Tibial nerve (tissue), 4 donors: Measurements from ENCODE around the gene CD40. TPM values are rescaled to one million over a fixed set of nuclear protein-coding genes. Genes with fewer than 3 reads are reported as not detected.

Source experiments
- DNase-seq, 2 donors: peaks; one replicate each; pipeline ENCODE4 v3.0.0-alpha.2; 2019; ENCODE audit warnings: low spot score in 2 of 2
- H3K27ac ChIP-seq, 4 donors: fragments of 200-600 bp; sonication (generic) in 3 of 4; one replicate each; pipeline ENCODE4 v1.5.1; 2017 to 2019; ENCODE audit warnings: mild to moderate bottlenecking in 1 of 4
- H3K27me3 ChIP-seq, 2 donors: fragments of 200-600 bp; sonication (generic) in 1 of 2; one replicate each; pipeline versions ENCODE4 v1.5.1 to v1.6.0; 2017 to 2019
- H3K36me3 ChIP-seq, 3 donors: fragments of 200-600 bp; sonication (generic); one replicate each; pipeline ENCODE4 v1.5.1; 2018 to 2019
- H3K4me1 ChIP-seq, 4 donors: fragments of 200-600 bp; sonication (generic) in 3 of 4; one replicate each; pipeline ENCODE4 v1.5.1; 2017 to 2019
- H3K4me3 ChIP-seq, 4 donors: fragments of 200-600 bp; sonication (generic) in 3 of 4; one replicate each; pipeline ENCODE4 v1.5.1; 2017 to 2019; ENCODE audit warnings: mild to moderate bottlenecking in 1 of 4, moderate library complexity in 1 of 4
- H3K9me3 ChIP-seq, 4 donors: fragments of 200-600 bp; sonication (generic) in 3 of 4; one replicate each; pipeline ENCODE4 v1.5.1; 2017 to 2019
- CTCF ChIP-seq, 5 experiments: fragments of 200-600 bp in 3 of 5; fragments of 450-650 bp in 2 of 5; sonication (generic) in 3 of 5; IDR thresholded peaks; one replicate each; pipeline ENCODE4 v1.5.1; 2016 to 2019; ENCODE audit warnings: antibody characterized with exemption in 5 of 5, mild to moderate bottlenecking in 3 of 5, moderate library complexity in 2 of 5
- EP300 ChIP-seq, 2 donors: sonication (generic); formaldehyde crosslinking; IDR thresholded peaks; one replicate each; pipeline ENCODE4 v1.6.1; 2017; ENCODE audit warnings: antibody characterized with exemption in 2 of 2, mild to moderate bottlenecking in 1 of 2
- POLR2A ChIP-seq, 2 donors: fragments of 450-650 bp; IDR thresholded peaks; one replicate each; pipeline ENCODE4 v1.6.1; 2017; ENCODE audit warnings: antibody characterized with exemption in 2 of 2, mild to moderate bottlenecking in 2 of 2, moderate library complexity in 2 of 2
- WGBS, 2 donors: methylation state at CpG; one replicate each; pipeline ENCODE4 v1.1.5; 2018; 5-methylcytosine and 5-hydroxymethylcytosine counted together
- total RNA-seq, 4 donors: library from RNA; depleted of rRNA; stranded (reverse); fragments of >200 nt; gene quantifications; one replicate each; pipeline ENCODE4 v1.1.0, GENCODE V29; 2016

The CD40 gene
- total RNA-seq, 4 donors from 2014 or later, result 18.0 to 32.8 (median 25.1) TPM

DNA sequence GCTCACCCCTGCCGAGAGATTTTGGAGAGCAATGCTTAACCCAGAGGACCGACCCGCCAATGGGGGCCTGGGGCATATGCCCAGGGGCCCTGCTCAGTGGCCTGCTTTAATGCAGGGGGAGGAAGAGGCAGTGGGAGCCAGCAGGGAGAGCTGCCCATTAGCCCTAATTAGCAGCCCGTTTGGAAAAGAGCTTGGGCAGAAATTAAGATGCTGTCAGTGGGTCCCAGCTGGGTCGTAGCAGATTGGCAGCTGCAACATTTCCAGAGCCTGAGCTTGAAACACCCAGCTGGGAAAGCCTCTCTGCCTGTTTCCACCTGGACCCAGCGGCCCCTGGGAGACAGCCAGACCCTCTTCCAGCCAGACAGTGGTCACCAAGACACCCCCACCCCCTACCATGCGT is 39.5 kb downstream of the CD40 start:
- no peaks in the 10 kb centered on the region for H3K36me3 ChIP-seq
- no peak overlapping the region for H3K4me3 ChIP-seq
- no peak for DNase-seq
- no peaks in the 10 kb centered on the region for H3K4me1 ChIP-seq
- H3K27ac ChIP-seq, result no peak overlapping the region
- TF ChIP-seq EP300 (IDR thresholded peaks at IDR 0.05), result no peak
- TF ChIP-seq POLR2A (IDR thresholded peaks at IDR 0.05), result no peak
- TF ChIP-seq CTCF (IDR thresholded peaks at IDR 0.05), result no peak
- WGBS, 2 donors, result 51 to 53% methylated on average over 4 to 7 of the region's 7 CpGs
- no peaks in the 10 kb centered on the region for H3K9me3 ChIP-seq
- peaks cover 0 to 31% of the 10 kb centered on the region in 2 donors for H3K27me3 ChIP-seq

DNA sequence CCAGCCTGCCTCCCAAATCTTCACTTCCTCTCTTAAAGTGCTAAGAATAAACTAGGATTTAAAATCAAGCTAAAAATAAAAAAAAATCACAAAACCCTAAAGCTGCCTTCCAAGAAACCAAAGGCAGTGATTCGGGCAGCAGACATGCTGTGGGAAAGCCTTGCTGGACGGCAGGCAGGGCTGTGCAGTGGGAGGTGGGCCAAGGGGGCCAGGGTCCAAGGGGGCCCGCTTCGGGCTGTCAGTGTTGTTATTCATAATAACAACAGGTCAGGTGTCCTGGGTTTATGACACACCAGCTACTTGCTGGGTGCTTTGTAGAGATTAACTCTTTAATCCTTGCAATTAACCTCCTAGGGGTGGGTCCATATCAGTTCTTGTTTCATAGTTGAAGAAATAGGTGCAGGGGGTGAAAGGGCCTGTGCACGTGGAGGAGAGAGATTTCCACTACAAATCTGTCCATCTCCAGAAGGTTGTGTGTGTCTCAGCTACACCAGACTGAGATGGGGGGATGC is 40.4 kb downstream of the CD40 start:
- Histone ChIP-seq H3K36me3 (no peaks in the 10 kb centered on the region), H3K9me3 (no peaks in the 10 kb centered on the region), H3K27ac (no peak overlapping the region), H3K4me1 (no peaks in the 10 kb centered on the region), H3K4me3 (no peak overlapping the region), H3K27me3 (peaks cover 0 to 30% of the 10 kb centered on the region in 2 donors)
- no peak for TF ChIP-seq POLR2A (IDR thresholded peaks at IDR 0.05)
- TF ChIP-seq CTCF (IDR thresholded peaks at IDR 0.05), result no peak
- no peak for TF ChIP-seq EP300 (IDR thresholded peaks at IDR 0.05)
- no peak for DNase-seq
- WGBS, 2 donors, result 23 to 29% methylated on average over 5 of the region's 5 CpGs

DNA sequence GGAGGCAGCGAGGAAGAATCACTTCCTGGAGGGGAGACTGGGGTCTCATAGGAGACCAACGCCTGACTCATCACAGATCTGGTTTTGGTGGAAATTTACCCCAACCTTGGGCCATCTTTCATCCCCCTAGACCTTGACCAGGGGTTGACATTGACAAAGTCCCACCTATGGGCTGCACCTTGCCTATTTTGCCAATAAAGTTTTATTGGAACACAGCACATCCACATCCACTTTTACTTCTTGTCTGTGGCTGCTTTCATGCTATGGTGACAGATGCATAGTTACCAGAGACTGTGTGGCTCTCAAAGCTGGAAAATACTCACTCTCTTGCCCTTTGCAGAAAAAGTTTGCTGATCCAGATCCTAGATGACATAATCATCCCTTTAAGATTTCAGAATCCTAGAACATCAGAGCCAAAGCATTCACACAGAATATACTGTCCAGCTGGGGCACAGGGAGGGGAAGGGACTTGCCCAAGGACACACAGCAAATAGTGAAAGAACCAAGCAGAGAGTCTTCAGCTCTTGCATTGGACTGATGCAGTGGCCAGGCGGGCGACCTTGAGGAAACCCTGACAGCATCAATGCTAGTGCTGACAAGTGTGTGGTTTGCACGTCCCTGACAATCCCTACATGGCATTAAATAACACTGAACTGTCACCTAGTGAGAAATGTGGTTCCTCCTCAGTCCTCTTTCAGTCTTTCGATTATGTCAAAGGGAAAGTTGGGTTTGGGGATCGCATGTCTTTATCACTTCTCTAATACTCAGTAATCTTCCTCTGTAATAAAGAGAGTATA is 41.2 kb downstream of the CD40 start:
- no peak for DNase-seq
- WGBS, 2 donors, result 68 to 80% methylated on average over 7 of the region's 7 CpGs
- Histone ChIP-seq H3K36me3 (no peaks in the 10 kb centered on the region), H3K9me3 (no peaks in the 10 kb centered on the region), H3K27me3 (peaks cover 0 to 31% of the 10 kb centered on the region in 2 donors), H3K27ac (no peak overlapping the region), H3K4me3 (no peak overlapping the region), H3K4me1 (no peaks in the 10 kb centered on the region)
- TF ChIP-seq EP300 (IDR thresholded peaks at IDR 0.05), result no peak

DNA sequence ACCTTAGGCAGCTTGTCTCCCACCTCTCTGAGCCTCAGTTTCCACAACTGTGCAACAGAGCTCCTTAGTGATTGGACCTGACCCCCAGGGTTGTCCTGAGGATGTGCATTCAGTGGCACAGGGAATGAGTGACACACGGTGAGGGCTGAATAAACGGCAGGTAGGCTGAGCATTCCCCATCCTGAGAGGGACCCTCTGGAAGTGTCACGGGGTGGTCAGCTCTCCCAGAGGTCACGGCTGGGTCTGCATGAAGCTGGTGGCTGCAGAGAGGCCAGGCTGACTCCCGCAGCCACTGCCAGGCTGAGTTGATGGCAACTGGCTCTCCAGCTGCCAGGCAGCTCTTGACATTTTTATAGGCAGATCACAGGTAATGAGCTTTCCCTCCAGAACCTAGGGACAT is 42.5 kb downstream of the CD40 start:
- no peak overlapping the region for H3K27ac ChIP-seq
- TF ChIP-seq POLR2A (IDR thresholded peaks at IDR 0.05), result no peak
- TF ChIP-seq EP300 (IDR thresholded peaks at IDR 0.05), result no peak
- no peak for TF ChIP-seq CTCF (IDR thresholded peaks at IDR 0.05)
- H3K4me1 ChIP-seq, result no peaks in the 10 kb centered on the region
- no peaks in the 10 kb centered on the region for H3K36me3 ChIP-seq
- WGBS, 2 donors, result 61% methylated on average over 5 of the region's 5 CpGs; no CpG with 5 or more reads in 1 of the 2 donors
- no peak for DNase-seq
- peaks cover 0 to 40% of the 10 kb centered on the region in 2 donors for H3K27me3 ChIP-seq
- no peaks in the 10 kb centered on the region for H3K9me3 ChIP-seq
- no peak overlapping the region for H3K4me3 ChIP-seq

- Histone ChIP-seq H3K27me3 (peaks cover 0 to 34% of the 10 kb centered on the region in 2 donors), H3K4me3 (no peak overlapping the region), H3K36me3 (no peaks in the 10 kb centered on the region), H3K9me3 (no peaks in the 10 kb centered on the region), H3K27ac (no peak overlapping the region), H3K4me1 (no peaks in the 10 kb centered on the region)
- no peak for DNase-seq
- 57 to 69% methylated on average over 1 of the region's 1 CpG for WGBS, 2 donors
- no peak for TF ChIP-seq EP300 (IDR thresholded peaks at IDR 0.05)
- no peak for TF ChIP-seq POLR2A (IDR thresholded peaks at IDR 0.05)
- TF ChIP-seq CTCF (IDR thresholded peaks at IDR 0.05), result no peak
Measured at GRCh38 chr20:46161921-46162320, 43.8 kb downstream of the CD40 start.
